Measurements from ENCODE around the gene GXYLT2. TPM values are rescaled to one million over a fixed set of nuclear protein-coding genes. Genes with fewer than 3 reads are reported as not detected.

The GXYLT2 gene
- total and polyA plus RNA-seq, 2 donors (not counting 1 experiment from before 2014, with no cell fraction given): 6.6 to 25.9 TPM

DNA sequence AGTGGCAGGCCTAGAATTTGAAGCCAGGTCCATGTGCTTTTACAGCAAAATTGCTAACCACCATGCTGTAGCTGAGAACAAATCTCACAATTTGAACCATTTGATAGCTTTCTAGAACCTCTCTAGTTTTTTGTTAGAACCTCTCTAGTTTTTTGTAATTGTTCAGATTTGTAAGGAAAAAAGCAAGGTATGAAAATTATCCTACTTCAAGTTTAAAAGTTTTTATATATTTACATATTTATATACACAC lies 9.8 kb downstream of the GXYLT2 start:
- H3K36me3 ChIP-seq (ENCODE audit: control insufficient read depth, insufficient read depth, low read length): no peaks in the 10 kb centered on the region
- H3K27ac ChIP-seq (ENCODE audit: insufficient read depth, low read length): no peak overlapping the region
- no peak overlapping the region for H2AFZ ChIP-seq (ENCODE audit: low read length)
- no peaks in the 10 kb centered on the region for H3K27me3 ChIP-seq (ENCODE audit: control insufficient read depth, insufficient read depth, low read length)
- H3K4me3 ChIP-seq (replicated peaks in 1 of 4; ENCODE audit: control extremely low read depth in 1 of 4, insufficient read depth in 1 of 4, low read depth in 3 of 4, low read length in 4 of 4): no peak overlapping the region
- no peaks in the 10 kb centered on the region for H3K9me3 ChIP-seq (ENCODE audit: control insufficient read depth, insufficient read depth, low read depth, low read length)
- no peak for DNase-seq (ENCODE audit: low read depth in 2 of 2)
- H4K20me1 ChIP-seq (ENCODE audit: control insufficient read depth, extremely low read depth, insufficient read depth, low read length): no peaks in the 10 kb centered on the region
- H3K4me1 ChIP-seq (ENCODE audit: control insufficient read depth, extremely low read depth, insufficient read depth, low read length): peaks cover 9% of the 10 kb centered on the region
- H3K79me2 ChIP-seq (ENCODE audit: control insufficient read depth, insufficient read depth, low read length): no peaks in the 10 kb centered on the region
- no peak overlapping the region for H3K4me2 ChIP-seq (ENCODE audit: extremely low read depth, insufficient read depth, low read length)
- no peak overlapping the region for H3K9ac ChIP-seq (ENCODE audit: insufficient read depth, low read length)
- TF ChIP-seq EZH2 (IDR thresholded peaks at IDR 0.05; ENCODE audit: low read length, missing control alignments): no peak
- no peak for TF ChIP-seq CTCF (conservative IDR thresholded peaks at IDR 0.05 in 1 of 2, IDR thresholded peaks at IDR 0.05 in 1 of 2; ENCODE audit: low read depth in 1 of 2, low read length in 2 of 2)

DNA sequence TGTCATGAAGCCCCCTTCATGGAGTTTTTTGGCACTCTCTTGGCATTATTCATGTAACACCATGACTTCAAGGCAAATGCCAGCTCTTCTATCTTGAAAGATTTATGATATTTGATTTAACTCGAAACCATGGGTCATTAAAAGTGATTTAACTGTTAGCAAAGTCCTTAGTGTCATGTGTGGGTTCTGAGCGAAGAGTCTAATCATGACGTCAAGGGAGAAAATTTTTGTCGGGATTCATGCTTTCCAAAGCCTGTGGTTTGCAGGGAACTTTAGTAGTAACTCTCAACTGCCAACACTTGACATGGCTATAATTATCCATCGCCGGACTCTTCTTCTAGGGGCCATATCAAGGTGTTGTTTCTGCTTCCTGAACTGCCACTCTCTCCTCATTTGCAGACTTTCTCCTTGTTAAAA lies 11.5 kb downstream of the GXYLT2 start:
- DNase-seq (ENCODE audit: low read depth in 2 of 2): peak; percentile 56 to 63
- Histone ChIP-seq H3K27me3 (ENCODE audit: control insufficient read depth, insufficient read depth, low read length) (no peaks in the 10 kb centered on the region), H3K79me2 (ENCODE audit: control insufficient read depth, insufficient read depth, low read length) (no peaks in the 10 kb centered on the region), H2AFZ (ENCODE audit: low read length) (no peak overlapping the region), H3K36me3 (ENCODE audit: control insufficient read depth, insufficient read depth, low read length) (no peaks in the 10 kb centered on the region), H3K9ac (ENCODE audit: insufficient read depth, low read length) (no peak overlapping the region), H3K4me1 (ENCODE audit: control insufficient read depth, extremely low read depth, insufficient read depth, low read length) (peaks cover 4% of the 10 kb centered on the region), H3K4me3 (replicated peaks in 1 of 4; ENCODE audit: control extremely low read depth in 1 of 4, insufficient read depth in 1 of 4, low read depth in 3 of 4, low read length in 4 of 4) (no peak overlapping the region), H4K20me1 (ENCODE audit: control insufficient read depth, extremely low read depth, insufficient read depth, low read length) (no peaks in the 10 kb centered on the region), H3K27ac (ENCODE audit: insufficient read depth, low read length) (no peak overlapping the region), H3K9me3 (ENCODE audit: control insufficient read depth, insufficient read depth, low read depth, low read length) (no peaks in the 10 kb centered on the region), H3K4me2 (ENCODE audit: extremely low read depth, insufficient read depth, low read length) (no peak overlapping the region)
- TF ChIP-seq EZH2 (IDR thresholded peaks at IDR 0.05; ENCODE audit: low read length, missing control alignments): no peak
- no peak for TF ChIP-seq CTCF (conservative IDR thresholded peaks at IDR 0.05 in 1 of 2, IDR thresholded peaks at IDR 0.05 in 1 of 2; ENCODE audit: low read depth in 1 of 2, low read length in 2 of 2)

- Histone ChIP-seq H3K4me1 (ENCODE audit: control insufficient read depth, extremely low read depth, insufficient read depth, low read length) (peaks cover 4% of the 10 kb centered on the region), H3K36me3 (ENCODE audit: control insufficient read depth, insufficient read depth, low read length) (no peaks in the 10 kb centered on the region), H3K9ac (ENCODE audit: insufficient read depth, low read length) (no peak overlapping the region), H3K9me3 (ENCODE audit: control insufficient read depth, insufficient read depth, low read depth, low read length) (no peaks in the 10 kb centered on the region), H3K27ac (ENCODE audit: insufficient read depth, low read length) (no peak overlapping the region), H3K79me2 (ENCODE audit: control insufficient read depth, insufficient read depth, low read length) (no peaks in the 10 kb centered on the region), H2AFZ (ENCODE audit: low read length) (no peak overlapping the region), H3K4me2 (ENCODE audit: extremely low read depth, insufficient read depth, low read length) (no peak overlapping the region), H3K4me3 (replicated peaks in 1 of 4; ENCODE audit: control extremely low read depth in 1 of 4, insufficient read depth in 1 of 4, low read depth in 3 of 4, low read length in 4 of 4) (no peak overlapping the region), H3K27me3 (ENCODE audit: control insufficient read depth, insufficient read depth, low read length) (no peaks in the 10 kb centered on the region), H4K20me1 (ENCODE audit: control insufficient read depth, extremely low read depth, insufficient read depth, low read length) (no peaks in the 10 kb centered on the region)
- TF ChIP-seq EZH2 (IDR thresholded peaks at IDR 0.05; ENCODE audit: low read length, missing control alignments) (no peak), CTCF (conservative IDR thresholded peaks at IDR 0.05 in 1 of 2, IDR thresholded peaks at IDR 0.05 in 1 of 2; ENCODE audit: low read depth in 1 of 2, low read length in 2 of 2) (no peak)
- no peak for DNase-seq (ENCODE audit: low read depth in 2 of 2)
Measured at GRCh38 chr3:72900048-72900447, 12.2 kb downstream of the GXYLT2 start.
